Astrocyte of the spinal cord (primary cell): ENCODE data around the gene ABCB6.
A peak's percentile ranks its signal among the peaks of the same experiment; 100 is the strongest.

Experiments used
- DNase-seq: peaks from one replicate; pipeline ENCODE4 v3.0.0; 2011; ENCODE audit warnings: low read depth, low spot score
- H3K4me3 ChIP-seq: 2 replicates; pipeline ENCODE4 v1.5.1; 2011; ENCODE audit warnings: low read depth, mild to moderate bottlenecking, low read length, moderate library complexity
- CTCF ChIP-seq: IDR thresholded peaks from 2 replicates; pipeline ENCODE4 v1.5.1; 2012; ENCODE audit warnings: low read depth, mild to moderate bottlenecking, low read length, inconsistent platforms
- in situ Hi-C: cut with HindIII; loops from 2 replicates; pipeline ENCODE4 v1.10.0; 2017; ENCODE audit warnings: low sequenced_read_pairs

ABCB6 gene

GRCh38 chr2:219250049-219250781 lies 31.5 kb upstream of the ABCB6 start:
- no peak for DNase-seq
- no peak for TF ChIP-seq CTCF
- in situ Hi-C loops = no loop called here
- H3K4me3 ChIP-seq = no peak overlapping the region

GRCh38 chr2:219249203-219249980 lies 30.6 kb upstream of the ABCB6 start:
- no peak for TF ChIP-seq CTCF
- peak; percentile 68 for DNase-seq
- in situ Hi-C loops = no loop called here
- no peak overlapping the region for H3K4me3 ChIP-seq

- H3K4me3 ChIP-seq = no peak overlapping the region
- no peak for TF ChIP-seq CTCF
- in situ Hi-C loops = no loop called here
- DNase-seq = no peak
Observed at GRCh38 chr2:219248845-219249202, 30.1 kb upstream of the ABCB6 start.

GRCh38 chr2:219247678-219248642 lies 29.2 kb upstream of the ABCB6 start:
- in situ Hi-C loops = no loop called here
- no peak for DNase-seq
- TF ChIP-seq CTCF = no peak
- H3K4me3 ChIP-seq = no peak overlapping the region

GRCh38 chr2:219246559-219246958 lies 27.8 kb upstream of the ABCB6 start:
- no peak overlapping the region for H3K4me3 ChIP-seq
- in situ Hi-C loops = no loop called here
- no peak for DNase-seq
- no peak for TF ChIP-seq CTCF

GRCh38 chr2:219245899-219246230 lies 27.1 kb upstream of the ABCB6 start:
- no peak for TF ChIP-seq CTCF
- in situ Hi-C loops = no loop called here
- DNase-seq = no peak
- peak overlapping the region; percentile 95 for H3K4me3 ChIP-seq
